ENCODE results near the gene SMOC1. TPM values are rescaled to one million over a fixed set of nuclear protein-coding genes. Genes with fewer than 3 reads are reported as not detected.

Gene SMOC1
- total and polyA plus RNA-seq, 7 donors, result 0.27 to 1.3 (median 0.74) TPM; not detected in 3

DNA sequence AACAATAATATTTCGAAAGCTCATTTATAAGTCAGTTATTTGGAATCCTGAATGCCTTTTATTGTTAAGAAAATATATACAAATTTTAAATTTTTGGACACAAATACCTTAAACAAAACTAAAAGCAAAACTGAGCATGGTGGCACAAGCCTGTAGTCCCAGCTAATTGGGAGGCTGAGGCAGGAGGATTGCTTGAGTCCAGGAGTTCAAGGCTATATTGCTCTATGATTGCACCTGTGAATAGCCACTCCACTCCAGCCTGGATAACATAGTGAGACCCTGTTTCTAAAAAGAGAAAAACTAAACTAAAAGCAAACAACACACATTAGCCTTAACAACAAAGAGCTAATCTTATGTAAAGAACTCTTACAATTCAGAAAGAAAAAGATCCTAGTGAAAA lies 78.8 kb downstream of the SMOC1 start:
- Histone ChIP-seq H3K27me3 (peaks cover 0 to 8% (median 0%) of the 10 kb centered on the region in 3 donors), H3K4me3 (no peak overlapping the region), H3K4me1 (no peaks in the 10 kb centered on the region), H3K9me3 (no peaks in the 10 kb centered on the region), H3K36me3 (no peaks in the 10 kb centered on the region), H3K27ac (no peak overlapping the region)
- no peak for TF ChIP-seq EP300 (IDR thresholded peaks at IDR 0.05)
- no peak for TF ChIP-seq POLR2AphosphoS5 (IDR thresholded peaks at IDR 0.05)
- TF ChIP-seq POLR2A (IDR thresholded peaks at IDR 0.05), result no peak
- TF ChIP-seq, protein P1, sequence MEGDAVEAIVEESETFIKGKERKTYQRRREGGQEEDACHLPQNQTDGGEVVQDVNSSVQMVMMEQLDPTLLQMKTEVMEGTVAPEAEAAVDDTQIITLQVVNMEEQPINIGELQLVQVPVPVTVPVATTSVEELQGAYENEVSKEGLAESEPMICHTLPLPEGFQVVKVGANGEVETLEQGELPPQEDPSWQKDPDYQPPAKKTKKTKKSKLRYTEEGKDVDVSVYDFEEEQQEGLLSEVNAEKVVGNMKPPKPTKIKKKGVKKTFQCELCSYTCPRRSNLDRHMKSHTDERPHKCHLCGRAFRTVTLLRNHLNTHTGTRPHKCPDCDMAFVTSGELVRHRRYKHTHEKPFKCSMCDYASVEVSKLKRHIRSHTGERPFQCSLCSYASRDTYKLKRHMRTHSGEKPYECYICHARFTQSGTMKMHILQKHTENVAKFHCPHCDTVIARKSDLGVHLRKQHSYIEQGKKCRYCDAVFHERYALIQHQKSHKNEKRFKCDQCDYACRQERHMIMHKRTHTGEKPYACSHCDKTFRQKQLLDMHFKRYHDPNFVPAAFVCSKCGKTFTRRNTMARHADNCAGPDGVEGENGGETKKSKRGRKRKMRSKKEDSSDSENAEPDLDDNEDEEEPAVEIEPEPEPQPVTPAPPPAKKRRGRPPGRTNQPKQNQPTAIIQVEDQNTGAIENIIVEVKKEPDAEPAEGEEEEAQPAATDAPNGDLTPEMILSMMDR (IDR thresholded peaks at IDR 0.05), result no peak
- 44 to 93% methylated on average over 1 of the region's 1 CpG for WGBS, 2 donors
- DNase-seq, result no peak
- intact Hi-C loops (cut with DNase I), result no loop called here

DNA sequence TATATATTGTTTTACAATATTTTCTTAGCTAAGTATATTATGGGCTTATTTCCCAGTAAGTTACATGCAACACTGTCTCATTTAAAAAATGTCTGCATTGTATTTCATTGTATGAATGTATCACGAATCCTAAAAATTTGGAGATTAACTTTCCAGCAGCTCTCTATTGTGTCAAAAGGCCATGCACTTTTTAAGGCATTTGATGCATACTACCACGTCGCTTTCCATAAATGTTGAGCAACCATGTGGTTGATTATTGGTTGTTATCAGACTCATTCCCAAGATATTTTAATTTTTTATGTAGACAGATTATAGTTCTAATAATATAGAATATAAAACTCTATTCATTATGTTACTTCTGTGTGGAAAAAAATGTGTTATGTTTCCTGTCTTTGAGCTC lies 79.9 kb downstream of the SMOC1 start:
- Histone ChIP-seq H3K4me1 (no peaks in the 10 kb centered on the region), H3K4me3 (no peak overlapping the region), H3K9me3 (no peaks in the 10 kb centered on the region), H3K36me3 (no peaks in the 10 kb centered on the region), H3K27ac (no peak overlapping the region), H3K27me3 (peaks cover 0 to 7% (median 0%) of the 10 kb centered on the region in 3 donors)
- intact Hi-C loops (cut with DNase I), result no loop called here
- DNase-seq, result no peak
- no peak for TF ChIP-seq EP300 (IDR thresholded peaks at IDR 0.05)
- TF ChIP-seq POLR2A (IDR thresholded peaks at IDR 0.05), result no peak
- TF ChIP-seq, protein P1 (IDR thresholded peaks at IDR 0.05), result no peak
- TF ChIP-seq POLR2AphosphoS5 (IDR thresholded peaks at IDR 0.05), result no peak
- WGBS, 2 donors, result 88 to 92% methylated on average over 3 of the region's 3 CpGs

DNA sequence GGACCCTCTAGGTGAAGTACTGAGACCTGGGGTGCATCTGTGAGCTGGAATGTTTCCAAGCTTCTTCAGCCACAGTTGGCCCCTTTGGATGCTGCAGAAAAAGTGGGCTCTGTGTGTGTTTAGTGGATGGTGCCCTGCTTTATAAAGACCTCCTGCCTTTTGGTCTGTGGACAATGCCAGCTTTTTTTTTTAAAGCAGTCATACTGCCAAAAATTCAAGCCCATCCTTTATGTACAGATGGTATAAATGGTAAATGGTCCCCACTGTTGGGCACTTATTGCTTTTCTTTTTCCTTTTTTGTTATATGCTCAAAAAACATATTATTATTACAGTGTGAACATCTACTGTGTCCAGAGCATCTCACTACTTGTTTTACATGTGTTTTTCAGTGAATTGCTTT lies 81.1 kb downstream of the SMOC1 start:
- H3K4me1 ChIP-seq, result no peaks in the 10 kb centered on the region
- peaks cover 0 to 4% (median 0%) of the 10 kb centered on the region in 3 donors for H3K27me3 ChIP-seq
- no peak overlapping the region for H3K4me3 ChIP-seq
- DNase-seq, result no peak
- intact Hi-C loops (cut with DNase I), result no loop called here
- no peak overlapping the region for H3K27ac ChIP-seq
- no peaks in the 10 kb centered on the region for H3K36me3 ChIP-seq
- no peaks in the 10 kb centered on the region for H3K9me3 ChIP-seq
- no peak for TF ChIP-seq POLR2AphosphoS5 (IDR thresholded peaks at IDR 0.05)
- TF ChIP-seq, protein P1 (IDR thresholded peaks at IDR 0.05), result no peak
- no peak for TF ChIP-seq EP300 (IDR thresholded peaks at IDR 0.05)
- no peak for TF ChIP-seq POLR2A (IDR thresholded peaks at IDR 0.05)

DNA sequence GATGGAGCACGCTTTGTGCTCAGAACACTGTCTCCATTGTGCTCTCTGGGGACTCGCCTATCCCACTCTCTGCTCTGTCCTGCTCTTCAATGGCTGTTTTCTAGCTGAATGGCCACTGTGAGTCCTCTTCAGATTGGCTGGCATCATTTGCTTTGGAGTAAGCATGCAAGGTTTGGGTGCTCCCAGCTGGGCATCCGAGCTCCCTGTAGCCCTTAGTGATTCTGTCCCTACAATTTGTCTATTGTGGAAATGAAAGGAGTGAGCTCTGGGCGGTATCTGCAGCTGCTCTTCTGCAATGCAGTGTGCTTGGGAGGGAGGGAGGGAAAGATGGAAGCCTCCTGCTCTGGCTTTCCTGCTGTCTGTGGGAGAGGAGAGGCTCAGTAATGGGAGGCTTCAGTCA lies 84.8 kb downstream of the SMOC1 start:
- no peaks in the 10 kb centered on the region for H3K4me1 ChIP-seq
- WGBS, 2 donors, result 84 to 90% methylated on average over 4 of the region's 4 CpGs
- no peaks in the 10 kb centered on the region for H3K9me3 ChIP-seq
- no peak overlapping the region for H3K4me3 ChIP-seq
- no peak for DNase-seq
- TF ChIP-seq POLR2AphosphoS5 (IDR thresholded peaks at IDR 0.05) (no peak), EP300 (IDR thresholded peaks at IDR 0.05) (no peak), POLR2A (IDR thresholded peaks at IDR 0.05) (no peak)
- TF ChIP-seq, protein P1 (IDR thresholded peaks at IDR 0.05), result no peak
- H3K27ac ChIP-seq, result no peak overlapping the region
- no peaks in the 10 kb centered on the region for H3K27me3 ChIP-seq
- H3K36me3 ChIP-seq, result no peaks in the 10 kb centered on the region
- intact Hi-C loops (cut with DNase I), result no loop called here

DNA sequence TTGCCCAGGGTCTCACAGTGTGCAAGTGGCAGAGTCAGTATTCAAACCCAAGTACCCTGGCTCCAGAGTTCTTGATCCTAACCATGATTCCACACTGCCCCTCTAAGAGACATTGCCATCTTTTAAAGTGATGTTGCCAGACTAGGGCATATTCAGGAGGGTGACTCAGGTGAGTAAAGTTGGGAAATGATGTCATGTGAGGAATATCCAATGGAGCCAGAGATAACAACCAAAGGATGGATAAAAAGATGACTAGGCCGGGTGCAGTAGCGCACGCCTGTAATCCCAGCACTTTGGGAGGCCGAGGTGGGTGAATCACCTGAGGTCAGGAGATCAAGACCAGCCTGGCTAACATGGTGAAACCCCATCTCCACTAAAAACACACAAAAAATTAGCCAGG lies 85.6 kb downstream of the SMOC1 start:
- WGBS, 2 donors, result 92 to 98% methylated on average over 4 of the region's 4 CpGs
- H3K4me3 ChIP-seq, result no peak overlapping the region
- H3K36me3 ChIP-seq, result no peaks in the 10 kb centered on the region
- no peak overlapping the region for H3K27ac ChIP-seq
- DNase-seq, result no peak
- H3K27me3 ChIP-seq, result no peaks in the 10 kb centered on the region
- TF ChIP-seq POLR2AphosphoS5 (IDR thresholded peaks at IDR 0.05), result no peak
- no peak for TF ChIP-seq EP300 (IDR thresholded peaks at IDR 0.05)
- no peak for TF ChIP-seq POLR2A (IDR thresholded peaks at IDR 0.05)
- TF ChIP-seq, protein P1 (IDR thresholded peaks at IDR 0.05), result no peak
- no peaks in the 10 kb centered on the region for H3K4me1 ChIP-seq
- no peaks in the 10 kb centered on the region for H3K9me3 ChIP-seq
- intact Hi-C loops (cut with DNase I), result no loop called here

Measured in sigmoid colon (tissue), 7 donors.